PFSK-1 (cell line): ENCODE results near the gene CDPF1.

Source experiments
- FOXP2 ChIP-seq: optimal IDR thresholded peaks from 2 replicates; pipeline ENCODE3; 2011; ENCODE audit warnings: borderline replicate concordance, control low read depth, inconsistent platforms; ENCODE audit not compliant: insufficient read depth; ENCODE audit errors: extremely low read length, extremely low read depth
- POLR2AphosphoS5 ChIP-seq: IDR thresholded peaks from 2 replicates; pipeline ENCODE4 v1.6.1; 2012; ENCODE audit warnings: low read depth, mild to moderate bottlenecking, control low read depth, low read length, moderate library complexity
- REST ChIP-seq, 2 experiments: IDR thresholded peaks; 2 replicates each; pipeline versions ENCODE4 v1.6.1 to v1.8.0; 2011 to 2012; ENCODE audit warnings: low read depth in 2 of 2, low read length in 2 of 2, control low read depth in 1 of 2, inconsistent platforms in 1 of 2, mild to moderate bottlenecking in 1 of 2, moderate library complexity in 1 of 2; ENCODE audit not compliant: insufficient read depth in 1 of 2
- SIN3A ChIP-seq: IDR thresholded peaks from 2 replicates; pipeline ENCODE4 v1.6.1; 2012; ENCODE audit warnings: mild to moderate bottlenecking, low read length, moderate library complexity, borderline replicate concordance; ENCODE audit not compliant: insufficient read depth
- TAF1 ChIP-seq: IDR thresholded peaks from 2 replicates; pipeline ENCODE4 v1.6.1; 2012; ENCODE audit warnings: low read length, control low read depth, borderline replicate concordance; ENCODE audit not compliant: insufficient read depth

Gene CDPF1

GRCh38 chr22:46226577-46226976 is 23.5 kb downstream of the CDPF1 start:
- TF ChIP-seq TAF1 (no peak), REST (IDR thresholded peaks at IDR 0.05; ENCODE audit: insufficient read depth in 1 of 2, low read depth in 2 of 2, low read length in 2 of 2) (no peak), POLR2AphosphoS5 (no peak), SIN3A (no peak), FOXP2 (no peak)

- TF ChIP-seq SIN3A: no peak
- TF ChIP-seq REST (IDR thresholded peaks at IDR 0.05; ENCODE audit: insufficient read depth in 1 of 2, low read depth in 2 of 2, low read length in 2 of 2): no peak
- TF ChIP-seq TAF1: no peak
- no peak for TF ChIP-seq POLR2AphosphoS5
- TF ChIP-seq FOXP2: no peak
Measured at GRCh38 chr22:46225631-46226030, 24.5 kb downstream of the CDPF1 start.

GRCh38 chr22:46224898-46225290 is 25.2 kb downstream of the CDPF1 start:
- no peak for TF ChIP-seq POLR2AphosphoS5
- no peak for TF ChIP-seq REST (IDR thresholded peaks at IDR 0.05; ENCODE audit: insufficient read depth in 1 of 2, low read depth in 2 of 2, low read length in 2 of 2)
- TF ChIP-seq FOXP2: no peak
- no peak for TF ChIP-seq SIN3A
- no peak for TF ChIP-seq TAF1

- TF ChIP-seq TAF1 (no peak), SIN3A (no peak), POLR2AphosphoS5 (no peak), REST (IDR thresholded peaks at IDR 0.05; ENCODE audit: insufficient read depth in 1 of 2, low read depth in 2 of 2, low read length in 2 of 2) (no peak), FOXP2 (no peak)
Measured at GRCh38 chr22:46224044-46224897, 25.8 kb downstream of the CDPF1 start.

GRCh38 chr22:46220921-46221320 is 29.2 kb downstream of the CDPF1 start:
- TF ChIP-seq REST (IDR thresholded peaks at IDR 0.05; ENCODE audit: insufficient read depth in 1 of 2, low read depth in 2 of 2, low read length in 2 of 2): no peak
- no peak for TF ChIP-seq POLR2AphosphoS5
- TF ChIP-seq SIN3A: no peak
- TF ChIP-seq TAF1: no peak
- no peak for TF ChIP-seq FOXP2
